Activated CD8-positive, alpha-beta memory T cell treated with anti-CD3 and anti-CD28 coated beads for 1 hour (primary cell): ENCODE data around the gene METTL1.
"Not testable (repeated sequence)": the region's sequence is repeated elsewhere in the genome, so short reads cannot be mapped to it uniquely, and the experiment has no call there.

Source experiments
- DNase-seq, 2 donors: peaks; one replicate each; pipeline ENCODE4 v3.0.0-alpha.2; 2020; ENCODE audit warnings: low read depth in 1 of 2; ENCODE audit errors: extremely low read depth in 1 of 2

The METTL1 gene

GRCh38 chr12:57797933-57798332 lies 26.0 kb upstream of the METTL1 start:
- no peak for DNase-seq

- no peak for DNase-seq
Measured at GRCh38 chr12:57796996-57797395, 25.1 kb upstream of the METTL1 start.

- no peak for DNase-seq
Measured at GRCh38 chr12:57795354-57795753, 23.4 kb upstream of the METTL1 start.

- DNase-seq: no peak
Measured at GRCh38 chr12:57793920-57794319, 22.0 kb upstream of the METTL1 start.

GRCh38 chr12:57783861-57784260 lies 12.0 kb upstream of the METTL1 start:
- no peak for DNase-seq

GRCh38 chr12:57783466-57783801 lies 11.5 kb upstream of the METTL1 start:
- DNase-seq: no peak

GRCh38 chr12:57782608-57783465 lies 10.9 kb upstream of the METTL1 start, which contains the start of gene TSFM:
Gene TSFM, plus strand, starts transcription at chr12:57782787. Its CDS starts 15 bp downstream, at chr12:57782802.
- DNase-seq: peak; percentile 93 to 98

- no peak for DNase-seq
Measured at GRCh38 chr12:57782243-57782607, 10.3 kb upstream of the METTL1 start.

GRCh38 chr12:57781801-57782200 lies 9.9 kb upstream of the METTL1 start:
- no peak for DNase-seq

- no peak for DNase-seq
Measured at GRCh38 chr12:57781244-57781643, 9.3 kb upstream of the METTL1 start.

GRCh38 chr12:57780284-57780897 lies 8.5 kb upstream of the METTL1 start:
- DNase-seq: no peak

- DNase-seq: no peak
Measured at GRCh38 chr12:57779736-57780135, 7.8 kb upstream of the METTL1 start.

- no peak for DNase-seq
Measured at GRCh38 chr12:57777911-57778310, 6.0 kb upstream of the METTL1 start.

GRCh38 chr12:57777367-57777766 lies 5.5 kb upstream of the METTL1 start:
- DNase-seq: no peak

GRCh38 chr12:57776247-57776587 lies 4.3 kb upstream of the METTL1 start:
- DNase-seq: no peak

- no peak for DNase-seq
Measured at GRCh38 chr12:57775563-57776246, 3.8 kb upstream of the METTL1 start.

GRCh38 chr12:57775044-57775443 lies 3.1 kb upstream of the METTL1 start:
- no peak for DNase-seq

GRCh38 chr12:57774634-57775033 lies 2.7 kb upstream of the METTL1 start:
- not testable (repeated sequence) for DNase-seq

- DNase-seq: no peak
Measured at GRCh38 chr12:57772429-57773322, 771 bp upstream of the METTL1 start, which contains the start of gene EEF1AKMT3. Gene EEF1AKMT3, plus strand, starts transcription at chr12:57772614. Its CDS starts 111 bp downstream, at chr12:57772725.

GRCh38 chr12:57771236-57771872 lies 551 bp downstream of the METTL1 start:
- peak in 1 of 2 donors; percentile 68 for DNase-seq
